Mesodermal cell (in vitro differentiated cells): ENCODE measurements around the gene SMIM38.
A peak's percentile ranks its signal among the peaks of the same experiment; 100 is the strongest.

Experiments used
- H3K27ac ChIP-seq: 2 replicates; pipeline ENCODE4 v1.7.0; 2013; ENCODE audit warnings: mild to moderate bottlenecking, low read depth, low read length, moderate library complexity; ENCODE audit not compliant: severe bottlenecking
- H3K36me3 ChIP-seq: 2 replicates; pipeline ENCODE4 v1.7.1; 2013; ENCODE audit warnings: mild to moderate bottlenecking, low read length, moderate library complexity; ENCODE audit not compliant: control insufficient read depth, insufficient read depth
- H3K4me1 ChIP-seq: one replicate; pipeline ENCODE4 v1.7.1; 2013; ENCODE audit warnings: mild to moderate bottlenecking, low read length; ENCODE audit not compliant: insufficient read depth, control insufficient read depth, poor library complexity, severe bottlenecking
- H3K4me3 ChIP-seq: 2 replicates; pipeline ENCODE4 v1.7.0; 2013; ENCODE audit warnings: low read length, control low read depth, mild to moderate bottlenecking; ENCODE audit not compliant: insufficient read depth, poor library complexity, severe bottlenecking; ENCODE audit errors: extremely low read depth
- H3K9me3 ChIP-seq: 2 replicates; pipeline ENCODE4 v1.7.1; 2013; ENCODE audit warnings: mild to moderate bottlenecking, low read length, moderate library complexity; ENCODE audit not compliant: control insufficient read depth
- WGBS, 2 experiments: methylation state at CpG; one replicate each; pipeline ENCODE4 v1.1.5; 2013; ENCODE audit warnings: missing lambda C conversion rate in 2 of 2; ENCODE audit not compliant: insufficient coverage in 2 of 2; 5-methylcytosine and 5-hydroxymethylcytosine counted together

SMIM38 gene

GRCh38 chr11:69152733-69153421 is 2.9 kb upstream of the SMIM38 start:
- 41 to 46% methylated on average over 13 to 22 of the region's 23 CpGs for WGBS, 2 experiments
- Histone ChIP-seq H3K4me1 (peaks cover 57% of the 10 kb centered on the region), H3K36me3 (no peaks in the 10 kb centered on the region), H3K27ac (peak overlapping the region; percentile 67), H3K9me3 (no peaks in the 10 kb centered on the region), H3K4me3 (no peak overlapping the region)

GRCh38 chr11:69153661-69154060 is 2.1 kb upstream of the SMIM38 start:
- WGBS, 2 experiments = 87 to 92% methylated on average over 2 to 3 of the region's 7 CpGs
- Histone ChIP-seq H3K9me3 (no peaks in the 10 kb centered on the region), H3K4me1 (peaks cover 57% of the 10 kb centered on the region), H3K36me3 (no peaks in the 10 kb centered on the region), H3K27ac (peak overlapping the region; percentile 67), H3K4me3 (no peak overlapping the region)

GRCh38 chr11:69154211-69154913 is 1.4 kb upstream of the SMIM38 start:
- H3K36me3 ChIP-seq = no peaks in the 10 kb centered on the region
- WGBS, 2 experiments = 95 to 97% methylated on average over 15 of the region's 21 CpGs
- no peak overlapping the region for H3K4me3 ChIP-seq
- no peaks in the 10 kb centered on the region for H3K9me3 ChIP-seq
- H3K4me1 ChIP-seq = peaks cover 57% of the 10 kb centered on the region
- no peak overlapping the region for H3K27ac ChIP-seq

GRCh38 chr11:69154938-69155301 is 815 bp upstream of the SMIM38 start:
- Histone ChIP-seq H3K4me3 (no peak overlapping the region), H3K27ac (no peak overlapping the region), H3K4me1 (peaks cover 57% of the 10 kb centered on the region), H3K36me3 (no peaks in the 10 kb centered on the region), H3K9me3 (no peaks in the 10 kb centered on the region)
- 95 to 97% methylated on average over 9 to 10 of the region's 10 CpGs for WGBS, 2 experiments

GRCh38 chr11:69156235-69156639 is 502 bp downstream of the SMIM38 start:
- H3K27ac ChIP-seq = peak overlapping the region; percentile 80
- H3K4me3 ChIP-seq = no peak overlapping the region
- no peaks in the 10 kb centered on the region for H3K36me3 ChIP-seq
- H3K4me1 ChIP-seq = peaks cover 63% of the 10 kb centered on the region
- no peaks in the 10 kb centered on the region for H3K9me3 ChIP-seq
- 90 to 94% methylated on average over 8 to 12 of the region's 13 CpGs for WGBS, 2 experiments

- Histone ChIP-seq H3K4me3 (no peak overlapping the region), H3K27ac (peak overlapping the region; percentile 80), H3K9me3 (no peaks in the 10 kb centered on the region), H3K36me3 (no peaks in the 10 kb centered on the region), H3K4me1 (peaks cover 59% of the 10 kb centered on the region)
- WGBS, 2 experiments = 84 to 91% methylated on average over 11 to 14 of the region's 15 CpGs
These were observed 979 bp downstream of the SMIM38 start for GRCh38 chr11:69156673-69157155.

GRCh38 chr11:69157156-69157821 is 1.6 kb downstream of the SMIM38 start:
- Histone ChIP-seq H3K4me3 (no peak overlapping the region), H3K36me3 (no peaks in the 10 kb centered on the region), H3K27ac (peak overlapping the region; percentile 80), H3K4me1 (peaks cover 53% of the 10 kb centered on the region), H3K9me3 (no peaks in the 10 kb centered on the region)
- 60 to 63% methylated on average over 38 to 42 of the region's 44 CpGs for WGBS, 2 experiments

GRCh38 chr11:69157822-69158231 is 2.1 kb downstream of the SMIM38 start:
- WGBS, 2 experiments = 88 to 98% methylated on average over 3 to 13 of the region's 15 CpGs
- H3K36me3 ChIP-seq = no peaks in the 10 kb centered on the region
- peak overlapping the region; percentile 80 for H3K27ac ChIP-seq
- H3K9me3 ChIP-seq = no peaks in the 10 kb centered on the region
- no peak overlapping the region for H3K4me3 ChIP-seq
- H3K4me1 ChIP-seq = peaks cover 47% of the 10 kb centered on the region

GRCh38 chr11:69158301-69159149 is 2.8 kb downstream of the SMIM38 start:
- H3K27ac ChIP-seq = no peak overlapping the region
- H3K36me3 ChIP-seq = no peaks in the 10 kb centered on the region
- WGBS, 2 experiments = 92 to 98% methylated on average over 18 to 21 of the region's 21 CpGs
- peaks cover 42% of the 10 kb centered on the region for H3K4me1 ChIP-seq
- no peaks in the 10 kb centered on the region for H3K9me3 ChIP-seq
- no peak overlapping the region for H3K4me3 ChIP-seq

- Histone ChIP-seq H3K4me1 (peaks cover 36% of the 10 kb centered on the region), H3K36me3 (no peaks in the 10 kb centered on the region), H3K4me3 (no peak overlapping the region), H3K27ac (no peak overlapping the region), H3K9me3 (peaks cover 7% of the 10 kb centered on the region)
- WGBS, 2 experiments = 94 to 96% methylated on average over 16 of the region's 19 CpGs
These were observed 3.6 kb downstream of the SMIM38 start for GRCh38 chr11:69159150-69159852.
